Subcutaneous adipose tissue (tissue), 4 donors: ENCODE measurements around the gene NAP1L4. TPM values are rescaled to one million over a fixed set of nuclear protein-coding genes. Genes with fewer than 3 reads are reported as not detected.

Experiments
- total RNA-seq, 4 donors: library from RNA; depleted of rRNA; stranded (reverse); fragments of >200 nt; gene quantifications; one replicate each; pipeline ENCODE4 v1.1.0, GENCODE V29; 2016
- TF ChIP-seq, protein P1 (sequence below): fragments of 450-650 bp; IDR thresholded peaks from one replicate; pipeline ENCODE4 v1.5.1; 2016; ENCODE audit warnings: low read depth, mild to moderate bottlenecking, control low read depth, antibody characterized with exemption, moderate library complexity

Gene NAP1L4
- total RNA-seq, 4 donors from 2014 or later: 92.3 to 108 (median 94.9) TPM

DNA sequence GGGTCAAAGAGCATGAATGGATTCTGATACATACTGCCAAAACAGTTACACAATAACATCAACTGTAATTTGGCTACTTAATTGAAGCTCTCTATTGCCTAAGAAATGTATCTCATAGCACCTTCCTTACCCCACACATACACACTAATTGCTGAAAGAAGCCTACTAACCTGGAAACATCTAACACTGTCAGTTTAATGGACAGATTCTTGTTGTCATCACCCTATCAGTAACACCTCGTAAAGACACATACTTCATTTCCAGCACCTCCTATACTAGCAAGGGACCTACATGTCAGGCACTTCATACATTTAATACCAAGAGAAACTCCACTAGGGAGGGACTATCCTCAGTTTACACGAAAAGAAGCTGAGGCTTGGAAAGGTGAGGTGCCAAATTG is 9.9 kb downstream of the NAP1L4 start:
- TF ChIP-seq, protein P1, sequence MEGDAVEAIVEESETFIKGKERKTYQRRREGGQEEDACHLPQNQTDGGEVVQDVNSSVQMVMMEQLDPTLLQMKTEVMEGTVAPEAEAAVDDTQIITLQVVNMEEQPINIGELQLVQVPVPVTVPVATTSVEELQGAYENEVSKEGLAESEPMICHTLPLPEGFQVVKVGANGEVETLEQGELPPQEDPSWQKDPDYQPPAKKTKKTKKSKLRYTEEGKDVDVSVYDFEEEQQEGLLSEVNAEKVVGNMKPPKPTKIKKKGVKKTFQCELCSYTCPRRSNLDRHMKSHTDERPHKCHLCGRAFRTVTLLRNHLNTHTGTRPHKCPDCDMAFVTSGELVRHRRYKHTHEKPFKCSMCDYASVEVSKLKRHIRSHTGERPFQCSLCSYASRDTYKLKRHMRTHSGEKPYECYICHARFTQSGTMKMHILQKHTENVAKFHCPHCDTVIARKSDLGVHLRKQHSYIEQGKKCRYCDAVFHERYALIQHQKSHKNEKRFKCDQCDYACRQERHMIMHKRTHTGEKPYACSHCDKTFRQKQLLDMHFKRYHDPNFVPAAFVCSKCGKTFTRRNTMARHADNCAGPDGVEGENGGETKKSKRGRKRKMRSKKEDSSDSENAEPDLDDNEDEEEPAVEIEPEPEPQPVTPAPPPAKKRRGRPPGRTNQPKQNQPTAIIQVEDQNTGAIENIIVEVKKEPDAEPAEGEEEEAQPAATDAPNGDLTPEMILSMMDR: no peak

DNA sequence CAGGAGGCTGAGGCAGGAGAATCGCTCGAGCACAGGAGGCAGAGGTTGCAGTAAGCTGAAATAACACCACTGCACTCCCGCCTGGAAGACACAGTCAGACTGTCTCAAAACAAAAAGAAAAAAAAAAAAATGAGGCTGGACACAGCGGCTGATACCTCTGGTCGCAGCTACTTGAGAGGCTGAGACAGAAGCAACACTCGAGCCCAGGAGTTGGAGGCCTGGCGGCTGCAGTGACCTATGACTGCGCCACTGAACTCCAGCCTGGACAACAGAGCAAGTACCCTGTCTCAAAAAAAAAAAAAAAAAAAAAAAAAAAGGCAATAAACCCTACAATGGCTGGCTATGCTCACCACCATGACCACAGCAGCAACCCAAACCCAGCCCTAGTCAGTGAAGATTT is 11.0 kb downstream of the NAP1L4 start:
- TF ChIP-seq, protein P1: no peak

DNA sequence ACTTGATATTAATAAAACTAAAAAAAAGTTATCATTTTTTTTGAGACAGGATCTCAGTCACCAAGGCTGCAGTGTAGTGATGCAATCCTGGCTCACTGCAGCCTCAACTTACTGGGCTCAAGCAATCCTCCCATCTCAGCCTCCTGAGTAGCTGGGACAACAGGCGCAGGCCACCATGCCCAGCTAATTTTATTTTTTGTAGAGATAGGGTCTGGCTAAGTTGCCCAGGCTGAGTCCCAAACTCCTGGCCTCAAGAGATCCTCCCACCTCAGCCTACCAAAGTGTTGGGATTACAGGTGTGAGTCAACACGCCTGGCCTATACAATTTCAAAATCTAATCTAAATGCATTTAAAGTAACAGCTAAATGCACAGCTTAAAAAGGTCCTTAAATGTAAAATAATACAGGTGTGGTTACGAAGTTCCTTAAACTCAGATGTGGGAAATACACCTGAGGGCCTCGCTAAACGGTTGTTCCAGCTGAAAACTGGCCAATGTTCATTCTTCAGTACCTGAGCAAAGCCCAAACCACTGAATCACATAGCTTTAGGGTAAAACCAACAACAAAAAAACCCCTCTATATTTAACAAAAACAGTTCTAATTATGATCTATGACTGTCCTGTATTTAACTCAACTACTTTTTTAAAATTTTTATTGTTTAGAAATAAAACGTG is 11.8 kb downstream of the NAP1L4 start:
- TF ChIP-seq, protein P1: no peak

DNA sequence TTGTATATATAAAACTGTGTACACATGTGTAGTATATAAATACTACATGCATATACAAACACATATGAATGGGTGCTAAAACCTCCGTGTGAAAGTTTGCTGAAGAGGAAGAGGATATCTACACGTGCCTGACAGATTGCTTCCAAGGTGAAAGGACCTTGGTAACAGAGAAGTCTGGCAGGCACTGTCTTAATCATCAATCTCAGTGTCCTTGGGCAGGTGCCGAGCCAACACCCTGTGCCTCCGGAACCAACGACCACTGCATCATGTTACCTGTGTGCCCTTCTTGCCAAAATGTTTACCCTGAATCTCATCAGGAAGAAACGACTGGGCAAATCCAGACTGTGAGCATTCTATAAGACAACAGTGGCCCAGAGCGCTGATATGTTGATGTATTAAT is 15.0 kb downstream of the NAP1L4 start:
- TF ChIP-seq, protein P1: no peak

DNA sequence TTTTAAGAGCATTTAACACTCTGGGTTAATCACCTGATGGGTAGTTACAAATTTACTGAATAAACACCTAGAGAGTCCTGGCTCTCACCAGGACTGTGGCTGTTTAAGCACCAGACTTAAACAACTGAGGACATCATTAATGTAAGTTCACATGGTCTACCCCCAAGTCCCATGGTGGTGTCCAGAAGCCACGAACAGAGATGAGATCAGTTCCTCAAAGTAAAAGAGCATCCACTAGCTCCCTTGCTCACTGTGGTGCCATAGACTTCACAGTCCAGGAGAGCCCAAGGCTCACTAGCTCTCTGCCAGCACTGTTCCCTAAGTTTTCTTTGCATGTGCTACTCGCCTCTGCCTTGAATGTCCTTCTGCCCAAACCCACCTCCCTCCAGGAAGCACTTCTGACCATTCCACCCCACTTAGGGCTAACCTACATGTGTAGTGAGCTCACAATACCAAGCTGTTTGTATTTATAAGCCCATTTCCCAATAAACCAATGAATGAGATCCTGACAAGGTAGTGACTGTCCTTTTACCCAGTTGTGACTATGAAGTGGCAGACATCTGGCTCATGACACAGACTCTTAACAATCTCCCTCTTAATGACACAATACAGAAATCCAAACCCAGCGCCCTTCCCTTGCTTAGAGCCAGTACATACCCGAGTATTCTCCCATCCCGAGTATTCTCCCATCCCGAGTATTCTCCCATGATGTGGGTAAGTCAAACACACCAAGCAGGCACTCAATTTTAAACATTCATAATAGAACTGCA is 15.7 kb downstream of the NAP1L4 start:
- TF ChIP-seq, protein P1: no peak

DNA sequence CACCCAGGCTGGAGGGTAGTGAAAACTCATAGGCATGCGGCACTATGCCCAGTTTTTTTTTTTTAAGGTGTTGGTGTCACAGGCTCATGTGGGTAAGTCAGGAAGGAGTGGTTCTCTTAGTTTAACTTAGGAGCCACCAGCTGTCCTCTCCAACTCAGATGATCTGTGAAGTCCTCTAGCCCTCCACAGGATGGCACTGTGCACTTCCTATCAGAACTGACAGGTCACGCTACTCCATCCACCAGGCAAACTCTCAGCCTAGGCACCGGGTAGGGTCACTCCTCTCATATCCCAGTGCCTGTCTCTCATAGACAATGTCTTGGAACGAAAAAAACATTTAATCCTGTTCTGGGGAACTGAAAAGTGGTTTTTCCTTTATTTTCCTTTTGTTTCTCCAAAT is 16.5 kb downstream of the NAP1L4 start:
- TF ChIP-seq, protein P1: no peak

DNA sequence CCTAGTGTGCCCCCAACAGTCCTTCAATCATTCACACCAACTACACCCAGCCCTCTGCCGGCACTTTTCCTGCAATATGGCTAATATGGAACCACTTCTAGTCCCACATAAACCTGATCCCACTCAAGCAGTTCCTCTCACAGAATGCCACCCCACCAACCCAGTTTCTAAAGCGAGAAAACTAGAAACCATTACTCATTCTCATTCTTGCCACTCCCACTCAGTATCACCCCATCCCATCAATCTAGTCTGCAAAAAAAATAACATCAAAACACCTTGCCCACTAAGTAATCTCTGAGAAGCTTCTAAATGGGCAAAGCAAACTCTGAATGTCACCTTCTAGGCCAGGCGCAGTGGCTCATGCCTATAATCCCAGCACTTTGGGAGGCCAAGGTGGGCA is 17.9 kb downstream of the NAP1L4 start:
- TF ChIP-seq, protein P1: no peak
